Fibroblast of skin of left biceps (primary cell): ENCODE results near the gene CDHR3.
"Not testable (repeated sequence)": the region's sequence is repeated elsewhere in the genome, so short reads cannot be mapped to it uniquely, and the experiment has no call there.

Experiments used
- DNase-seq, 2 experiments: peaks; one replicate each; pipeline ENCODE4 v3.0.0-alpha.2; 2013; ENCODE audit warnings: low read depth in 2 of 2

CDHR3 gene

GRCh38 chr7:105971845-105972244 is 8.8 kb downstream of the CDHR3 start:
- DNase-seq = no peak

GRCh38 chr7:105972276-105972675 is 9.2 kb downstream of the CDHR3 start:
- DNase-seq = no peak

- no peak for DNase-seq
These were observed 11.4 kb downstream of the CDHR3 start for GRCh38 chr7:105974471-105974870.

GRCh38 chr7:105975770-105976417 is 12.8 kb downstream of the CDHR3 start:
- peak; percentile 52 for DNase-seq

- DNase-seq = no peak
These were observed 13.8 kb downstream of the CDHR3 start for GRCh38 chr7:105976868-105977267.

GRCh38 chr7:105978035-105978434 is 15.0 kb downstream of the CDHR3 start:
- no peak for DNase-seq

- no peak for DNase-seq
These were observed 15.9 kb downstream of the CDHR3 start for GRCh38 chr7:105978974-105979373.

GRCh38 chr7:105979405-105979804 is 16.3 kb downstream of the CDHR3 start:
- no peak for DNase-seq

GRCh38 chr7:105980645-105981396 is 17.8 kb downstream of the CDHR3 start:
- no peak for DNase-seq

- no peak for DNase-seq
These were observed 19.3 kb downstream of the CDHR3 start for GRCh38 chr7:105982388-105982787.

GRCh38 chr7:105984808-105985207 is 21.7 kb downstream of the CDHR3 start:
- DNase-seq = not testable (repeated sequence)

GRCh38 chr7:105985229-105985628 is 22.2 kb downstream of the CDHR3 start:
- no peak for DNase-seq

- DNase-seq = no peak
These were observed 22.7 kb downstream of the CDHR3 start for GRCh38 chr7:105985672-105986215.

GRCh38 chr7:105987046-105987445 is 24.0 kb downstream of the CDHR3 start:
- DNase-seq = no peak

- DNase-seq = no peak
These were observed 25.2 kb downstream of the CDHR3 start for GRCh38 chr7:105988276-105988675.

GRCh38 chr7:105989191-105989590 is 26.1 kb downstream of the CDHR3 start:
- DNase-seq = no peak

GRCh38 chr7:105989686-105990085 is 26.6 kb downstream of the CDHR3 start:
- no peak for DNase-seq

GRCh38 chr7:105990141-105990540 is 27.1 kb downstream of the CDHR3 start:
- DNase-seq = no peak

GRCh38 chr7:105990727-105991453 is 27.8 kb downstream of the CDHR3 start:
- DNase-seq = no peak

- DNase-seq = no peak
These were observed 29.8 kb downstream of the CDHR3 start for GRCh38 chr7:105992905-105993304.

- DNase-seq = no peak
These were observed 34.0 kb downstream of the CDHR3 start for GRCh38 chr7:105996860-105997737.
